ENCODE measurements around the gene FTSJ3. TPM values are rescaled to one million over a fixed set of nuclear protein-coding genes. Genes with fewer than 3 reads are reported as not detected.

The FTSJ3 gene
- polyA plus RNA-seq, 1 of the 3 experiments (the other 2 are of a cell fraction): 148 TPM

GRCh38 chr17:63835167-63835720, 7.8 kb upstream of the FTSJ3 start:
- peaks cover 17 to 32% of the 10 kb centered on the region in 2 experiments for H3K4me1 ChIP-seq (ENCODE audit: control insufficient read depth in 1 of 2, insufficient read depth in 2 of 2, low read depth in 1 of 2, low read length in 1 of 2)
- no peak overlapping the region for H2AFZ ChIP-seq (ENCODE audit: low read depth)
- no peak for DNase-seq
- H3K79me2 ChIP-seq (ENCODE audit: insufficient read depth): peaks cover 46% of the 10 kb centered on the region
- H4K20me1 ChIP-seq (ENCODE audit: insufficient read depth): peaks cover 27% of the 10 kb centered on the region
- H3K9me3 ChIP-seq: no peaks in the 10 kb centered on the region
- H3F3A ChIP-seq (replicated peaks; ENCODE audit: insufficient read depth): peaks cover 30% of the 10 kb centered on the region
- no peak overlapping the region for H3K4me2 ChIP-seq
- POLR2A ChIA-PET: interaction anchor here (1.2 to 1.4 kb wide), 4 partner anchors 9 to 62 kb away, joined by 4 read pairs; partner anchors contain the start of gene CCDC47
- no peak overlapping the region for H3K4me3 ChIP-seq (ENCODE audit: low read depth in 2 of 2, low read length in 1 of 2)
- peak overlapping the region in 1 of 2 experiments; percentile 12; a peak in 1 of 4 replicates for H3K27ac ChIP-seq (ENCODE audit: low read depth in 2 of 2, low read length in 1 of 2)
- CTCF ChIA-PET: interaction anchor here (0.7 to 3.1 kb wide), 26 partner anchors 8 to 704 kb away, joined by 3 to 27 read pairs (median 6); partner anchors contain the start of genes CCDC47, DDX42, PSMC5 and STRADA
- H3K9me2 ChIP-seq: no peaks in the 10 kb centered on the region
- H3K9ac ChIP-seq: no peak overlapping the region
- H3K27me3 ChIP-seq (ENCODE audit: insufficient read depth): no peaks in the 10 kb centered on the region
- WGBS (ENCODE audit: low lambda C conversion rate): 81% methylated on average over 9 of the region's 9 CpGs
- no peak for TF ChIP-seq ZBTB33 (IDR thresholded peaks at IDR 0.05; ENCODE audit: borderline replicate concordance, low read depth)
- TF ChIP-seq FOSL2 (IDR thresholded peaks at IDR 0.05; ENCODE audit: borderline replicate concordance, low read depth): no peak
- TF ChIP-seq JUND (IDR thresholded peaks at IDR 0.05): no peak
- TF ChIP-seq NRF1 (IDR thresholded peaks at IDR 0.05; ENCODE audit: low read depth, low read length): no peak
- no peak for TF ChIP-seq POLR2AphosphoS5 (IDR thresholded peaks at IDR 0.05; ENCODE audit: low read depth, low read length)
- TF ChIP-seq GABPA (IDR thresholded peaks at IDR 0.05; ENCODE audit: low read depth): no peak
- no peak for TF ChIP-seq FOXM1 (IDR thresholded peaks at IDR 0.05; ENCODE audit: low read depth)
- TF ChIP-seq CTCF (IDR thresholded peaks at IDR 0.05): no peak
- no peak for TF ChIP-seq ELF1 (IDR thresholded peaks at IDR 0.05)
- no peak for TF ChIP-seq TEAD4 (IDR thresholded peaks at IDR 0.05; ENCODE audit: borderline replicate concordance, insufficient read depth)
- peaks cover 52 to 63% of the 10 kb centered on the region in 2 experiments for H3K36me3 ChIP-seq (replicated peaks in 1 of 2; ENCODE audit: control insufficient read depth in 1 of 2, insufficient read depth in 2 of 2, low read length in 1 of 2)

GRCh38 chr17:63834431-63835166, 7.1 kb upstream of the FTSJ3 start:
- Histone ChIP-seq H3K9me3 (no peaks in the 10 kb centered on the region), H3K4me3 (ENCODE audit: low read depth in 2 of 2, low read length in 1 of 2) (no peak overlapping the region), H3K79me2 (ENCODE audit: insufficient read depth) (peaks cover 46% of the 10 kb centered on the region), H3K27me3 (ENCODE audit: insufficient read depth) (no peaks in the 10 kb centered on the region), H4K20me1 (ENCODE audit: insufficient read depth) (peaks cover 29% of the 10 kb centered on the region), H3K4me2 (no peak overlapping the region), H3K4me1 (ENCODE audit: control insufficient read depth in 1 of 2, insufficient read depth in 2 of 2, low read depth in 1 of 2, low read length in 1 of 2) (peaks cover 11 to 29% of the 10 kb centered on the region in 2 experiments), H2AFZ (ENCODE audit: low read depth) (no peak overlapping the region), H3K9ac (no peak overlapping the region), H3K9me2 (no peaks in the 10 kb centered on the region), H3F3A (replicated peaks; ENCODE audit: insufficient read depth) (peaks cover 30% of the 10 kb centered on the region), H3K27ac (ENCODE audit: low read depth in 2 of 2, low read length in 1 of 2) (peak overlapping the region; percentile 12 to 71; a peak in 3 of 4 replicates), H3K36me3 (replicated peaks in 1 of 2; ENCODE audit: control insufficient read depth in 1 of 2, insufficient read depth in 2 of 2, low read length in 1 of 2) (peaks cover 58 to 69% of the 10 kb centered on the region in 2 experiments)
- WGBS (ENCODE audit: low lambda C conversion rate): 31% methylated on average over 13 of the region's 13 CpGs
- CTCF ChIA-PET: interaction anchor here (0.7 to 3.1 kb wide), 49 partner anchors 9 to 704 kb away, joined by 3 to 27 read pairs (median 4); partner anchors contain the start of genes CCDC47, DDX42, PSMC5 and STRADA
- DNase-seq: peak; percentile 87
- POLR2A ChIA-PET: interaction anchor here (1.2 to 9.1 kb wide), 5 partner anchors 7 to 61 kb away, joined by 4 to 108 read pairs (median 4); partner anchors contain the start of genes CCDC47 and SMARCD2
- TF ChIP-seq ZBTB33 (IDR thresholded peaks at IDR 0.05; ENCODE audit: borderline replicate concordance, low read depth) (no peak; the same call in 1 of the 2 replicates), REST (IDR thresholded peaks at IDR 0.05; ENCODE audit: low read depth, low read length) (no peak), RAD21 (IDR thresholded peaks at IDR 0.05; ENCODE audit: low read length) (peak; percentile 77), MAX (IDR thresholded peaks at IDR 0.05; ENCODE audit: low read depth) (peak; percentile 78), CHD2 (IDR thresholded peaks at IDR 0.05; ENCODE audit: low read length, partially characterized antibody) (peak; percentile 78), NFIC (IDR thresholded peaks at IDR 0.05; ENCODE audit: borderline replicate concordance) (no peak)
